LNCaP clone FGC (cell line): Measurements from ENCODE around the gene TNNT2.

ENCODE experiments used
- DNase-seq: peaks from one replicate; pipeline ENCODE4 v3.0.0-alpha.2; 2011; ENCODE audit warnings: low read depth
- H3K4me3 ChIP-seq: 2 replicates; pipeline ENCODE4 v1.5.1; 2011; ENCODE audit warnings: mild to moderate bottlenecking, low read depth, low read length, control low read depth
- CTCF ChIP-seq: IDR thresholded peaks from 2 replicates; pipeline ENCODE4 v1.5.1; 2012; ENCODE audit warnings: mild to moderate bottlenecking; ENCODE audit not compliant: control insufficient read depth, insufficient read depth; ENCODE audit errors: extremely low read depth

Gene TNNT2

GRCh38 chr1:201313086-201313485 lies 64.4 kb downstream of the TNNT2 start:
- DNase-seq, result no peak
- no peak for TF ChIP-seq CTCF
- no peak overlapping the region for H3K4me3 ChIP-seq

GRCh38 chr1:201312298-201312697 lies 65.2 kb downstream of the TNNT2 start:
- TF ChIP-seq CTCF, result no peak
- DNase-seq, result no peak

GRCh38 chr1:201311356-201312011 lies 66.0 kb downstream of the TNNT2 start:
- DNase-seq, result no peak
- no peak for TF ChIP-seq CTCF
- no peak overlapping the region for H3K4me3 ChIP-seq

More at GRCh38 chr1:201312298-201312697, 65.2 kb downstream of the TNNT2 start:
- no peak overlapping the region for H3K4me3 ChIP-seq

GRCh38 chr1:201310986-201311355 lies 66.5 kb downstream of the TNNT2 start:
- no peak for DNase-seq
- no peak overlapping the region for H3K4me3 ChIP-seq
- TF ChIP-seq CTCF, result no peak

- DNase-seq, result no peak
- H3K4me3 ChIP-seq, result no peak overlapping the region
- no peak for TF ChIP-seq CTCF
These were observed 67.1 kb downstream of the TNNT2 start for GRCh38 chr1:201310251-201310985.

- peak; percentile 99 for DNase-seq
- peak; percentile 90 for TF ChIP-seq CTCF
These were observed 68.1 kb downstream of the TNNT2 start for GRCh38 chr1:201309416-201309815.

More at GRCh38 chr1:201309416-201309815, 68.1 kb downstream of the TNNT2 start:
- H3K4me3 ChIP-seq, result no peak overlapping the region
